K562 (cell line): ENCODE measurements around the gene CD14. TPM values are rescaled to one million over a fixed set of nuclear protein-coding genes. Genes with fewer than 3 reads are reported as not detected.

ENCODE experiments used
- ATAC-seq: fragments of 200-7000 bp; cut with Tn5 transposase; 3 replicates; pipeline ENCODE4 v1.9.1; 2020; ENCODE audit warnings: moderate library complexity
- BruUV-seq: library from RNA; stranded (reverse); fragments of 400-500 nt; replicated peaks from 2 replicates; lab custom pipeline; 2021; lab: Mats Ljungman, UMichigan
- CTCF ChIA-PET: fragments of 300-600 bp; formaldehyde crosslinking; extraction: SDS; loops from one replicate; lab custom pipeline; 2021; ENCODE audit warnings: low intra/inter-chr PET ratio; lab: Yijun Ruan, JAX
- POLR2A ChIA-PET: fragments of 300-600, 350-650 bp; sonication (Branson Sonifier 250); formaldehyde crosslinking; extraction: SDS; loops from one replicate; lab custom pipeline; 2021; ENCODE audit warnings: antibody characterized with exemption, inconsistent platforms; lab: Yijun Ruan, JAX
- DNase-seq, 4 experiments: peaks; one replicate each; pipeline versions ENCODE4 v3.0.0 to v3.0.0-alpha.2; 2011 to 2018; ENCODE audit warnings: low spot score in 3 of 4, mixed read lengths in 3 of 4; ENCODE audit errors: extremely low read depth in 1 of 4
- FAIRE-seq: peaks from 2 replicates; lab custom pipeline; 2011; peaks lifted over from hg19 to GRCh38; lab: Jason Lieb, UNC
- H2AFZ ChIP-seq: 2 replicates; pipeline ENCODE4 v1.6.0; 2011; ENCODE audit warnings: low read depth, low read length, control low read depth, inconsistent platforms
- H3K27ac ChIP-seq: fragments of 200-600 bp; 3 replicates; pipeline ENCODE4 v1.8.0; 2011; ENCODE audit warnings: low read depth, mild to moderate bottlenecking, control low read depth, inconsistent platforms, low read length, moderate library complexity, mixed read lengths; ENCODE audit errors: extremely low read depth
- H3K27me3 ChIP-seq, 2 experiments: fragments of 300-600 bp in 1 of 2; 2 replicates in 1 of 2; 3 replicates in 1 of 2; pipeline versions ENCODE4 v1.6.0 to v1.8.0; 2011; ENCODE audit warnings: inconsistent platforms in 2 of 2, low read length in 2 of 2, mild to moderate bottlenecking in 1 of 2, mixed read lengths in 1 of 2, moderate library complexity in 1 of 2; ENCODE audit not compliant: control insufficient read depth in 2 of 2, insufficient read depth in 2 of 2
- H3K36me3 ChIP-seq: fragments of 300-600 bp; 3 replicates; pipeline ENCODE4 v1.8.0; 2011; ENCODE audit warnings: mild to moderate bottlenecking, low read length, inconsistent platforms; ENCODE audit not compliant: control insufficient read depth, insufficient read depth
- H3K4me1 ChIP-seq, 2 experiments: fragments of 200-600 bp in 1 of 2; replicated peaks in 1 of 2; 2 replicates in 1 of 2; 3 replicates in 1 of 2; pipeline versions ENCODE4 v1.5.1 to v1.8.0; 2011; ENCODE audit warnings: inconsistent platforms in 2 of 2, low read length in 2 of 2, mild to moderate bottlenecking in 1 of 2, mixed read lengths in 1 of 2, moderate library complexity in 1 of 2; ENCODE audit not compliant: control insufficient read depth in 2 of 2, insufficient read depth in 2 of 2
- H3K4me2 ChIP-seq: 2 replicates; pipeline ENCODE4 v1.6.1; 2011; ENCODE audit warnings: low read length, control low read depth, inconsistent platforms, mixed read lengths; ENCODE audit not compliant: insufficient read depth
- H3K4me3 ChIP-seq: fragments of 200-600 bp; sonication (generic), shearing (Covaris generic); 2 replicates; pipeline ENCODE4 v1.5.1; 2016; ENCODE audit warnings: control low read depth, inconsistent platforms
- H3K79me2 ChIP-seq: fragments of 200-600 bp; 3 replicates; pipeline ENCODE4 v1.8.0; 2011; ENCODE audit warnings: low read length, inconsistent platforms; ENCODE audit not compliant: control insufficient read depth, insufficient read depth
- H3K9ac ChIP-seq, 2 experiments: 2 replicates each; pipeline versions ENCODE4 v1.6.0 to v1.6.1; 2011; ENCODE audit warnings: low read depth in 2 of 2, low read length in 2 of 2, control low read depth in 1 of 2, inconsistent platforms in 1 of 2, mild to moderate bottlenecking in 1 of 2, mixed read lengths in 1 of 2; ENCODE audit not compliant: insufficient read depth in 1 of 2
- H3K9me1 ChIP-seq: one replicate; pipeline ENCODE4 v1.6.0; 2011; ENCODE audit warnings: inconsistent platforms, mild to moderate bottlenecking, low read length, moderate library complexity; ENCODE audit not compliant: control insufficient read depth, insufficient read depth
- H3K9me3 ChIP-seq: replicated peaks from 2 replicates; pipeline ENCODE4 v1.5.1; 2011; ENCODE audit warnings: low read depth, low read length, inconsistent platforms; ENCODE audit not compliant: control insufficient read depth, insufficient read depth
- H4K20me1 ChIP-seq: replicated peaks from 2 replicates; pipeline ENCODE4 v1.6.1; 2011; ENCODE audit warnings: low read length, inconsistent platforms, mixed read lengths; ENCODE audit not compliant: control insufficient read depth, insufficient read depth
- CHD1 ChIP-seq: fragments of 200-600 bp; sonication (generic); IDR thresholded peaks from one replicate; pipeline ENCODE4 v1.6.1; 2012; ENCODE audit warnings: mild to moderate bottlenecking, moderate library complexity, low read length, inconsistent platforms
- FOXA3 ChIP-seq, 2 experiments: fragments of 450-650 bp in 1 of 2; sonication (generic) in 1 of 2; formaldehyde crosslinking; IDR thresholded peaks in 1 of 2; conservative IDR thresholded peaks in 1 of 2; 2 replicates each; pipeline versions ENCODE4 v1.4.0 to v1.8.0; 2020 to 2022; ENCODE audit warnings: mild to moderate bottlenecking in 2 of 2, missing genetic modification reagents in 1 of 2
- L3MBTL2 ChIP-seq: fragments of 450-650 bp; IDR thresholded peaks from 2 replicates; pipeline ENCODE4 v1.6.1; 2016; ENCODE audit warnings: mild to moderate bottlenecking, moderate library complexity
- STAG1 ChIP-seq: sonication (generic); formaldehyde crosslinking; IDR thresholded peaks from 2 replicates; pipeline ENCODE4 v1.5.0; 2020; ENCODE audit warnings: missing genetic modification reagents, borderline replicate concordance
- THRAP3 ChIP-seq: fragments of 450-650 bp; IDR thresholded peaks from 2 replicates; pipeline ENCODE4 v1.6.1; 2016; ENCODE audit warnings: mild to moderate bottlenecking, inconsistent platforms, borderline replicate concordance
- WGBS: fragments of 100-300 bp; shearing (Covaris generic); methylation state at CpG from one replicate; pipeline ENCODE4 v1.1.6; 2016; ENCODE audit warnings: low coverage, mixed read lengths; ENCODE audit not compliant: insufficient coverage; ENCODE audit errors: missing lambda C conversion rate; 5-methylcytosine and 5-hydroxymethylcytosine counted together
- in situ Hi-C: fragments of 300-500 bp; cut with MboI; formaldehyde crosslinking; loops from 4 replicates; pipeline ENCODE4 v1.15.0; 2018; ENCODE audit warnings: inconsistent platforms, mixed read lengths
- intact Hi-C: fragments of 100-400 bp; cut with micrococcal nuclease; formaldehyde crosslinking; loops from 2 replicates; pipeline ENCODE4 v1.14.2; 2022
- polyA plus RNA-seq, 8 experiments: library from polyadenylated mRNA; depleted of rRNA in 4 of 8; stranded (reverse) in 5 of 8; unstranded in 3 of 8; fragments of >200 nt; fragmentation: Nextera tagmentation in 2 of 8; fragmentation: Illumina TruSeq in 1 of 8; extraction: Ambion mirVana in 2 of 8; extraction: Trizol in 1 of 8; gene quantifications; 2 replicates each; pipeline versions ENCODE4 v1.2.1 to v1.2.3, GENCODE V29; 2011 to 2014; ENCODE audit warnings: inconsistent platforms in 1 of 8, missing spikeins in 1 of 8
- total RNA-seq, 7 experiments: library from RNA; depleted of rRNA in 6 of 7; stranded (reverse); fragments of >200 nt in 6 of 7; fragmentation: Illumina TruSeq in 2 of 7; extraction: Trizol in 2 of 7; gene quantifications; 2 replicates each; pipeline versions ENCODE4 v1.2.1 to v1.2.3, GENCODE V29; 2011 to 2021; ENCODE audit warnings: low replicate concordance in 1 of 7
- TF ChIP-seq, protein P1 (sequence below): fragments of 450-650 bp; IDR thresholded peaks from 2 replicates; pipeline ENCODE4 v1.7.1; 2018; ENCODE audit warnings: mild to moderate bottlenecking, low read depth; ENCODE audit not compliant: partially characterized antibody
- TF ChIP-seq, protein P2 (sequence below): fragments of 450-650 bp; IDR thresholded peaks from 2 replicates; pipeline ENCODE4 v1.6.1; 2016; ENCODE audit warnings: mild to moderate bottlenecking, moderate library complexity

Gene CD14
- total and polyA plus RNA-seq, 9 of the 15 experiments (the other 6 are each of a cell fraction or from before 2014, with no cell fraction given) = 0.07 to 0.47 (median 0.14) TPM; not detected in 2

DNA sequence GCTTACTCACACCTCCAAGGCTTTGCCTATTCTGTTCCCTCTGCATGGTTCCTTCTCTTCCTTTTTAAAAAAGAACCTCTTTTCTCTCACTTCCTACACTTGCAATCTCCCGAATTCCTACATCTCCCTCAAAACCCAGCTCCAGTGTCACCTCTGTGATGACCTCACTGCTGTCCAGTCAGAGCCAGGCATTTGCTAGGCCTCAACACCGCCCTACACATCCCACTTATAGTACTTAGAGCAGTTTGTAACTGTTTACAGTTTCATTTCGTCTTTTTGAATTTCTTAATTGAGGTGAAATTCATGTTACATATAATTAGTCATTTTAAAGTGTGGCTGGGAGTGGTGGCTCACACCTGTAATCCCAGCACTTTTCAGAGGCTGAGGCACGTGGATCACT, 30.8 kb downstream of the CD14 start:
- ATAC-seq (no peak), DNase-seq (no peak), FAIRE-seq (no peak)
- H4K20me1 ChIP-seq = no peaks in the 10 kb centered on the region
- no peak overlapping the region for H3K9ac ChIP-seq
- no peaks in the 10 kb centered on the region for H3K27me3 ChIP-seq
- no peaks in the 10 kb centered on the region for H3K79me2 ChIP-seq
- H3K9me1 ChIP-seq = no peaks in the 10 kb centered on the region
- 27% methylated on average over 4 of the region's 4 CpGs for WGBS
- no peaks in the 10 kb centered on the region for H3K36me3 ChIP-seq
- no peak overlapping the region for H3K4me3 ChIP-seq
- in situ Hi-C loops (no loop called here), intact Hi-C loops (no loop called here)
- CTCF ChIA-PET = no interaction called here
- no peak overlapping the region for H3K4me2 ChIP-seq
- H3K4me1 ChIP-seq = no peaks in the 10 kb centered on the region
- no peaks in the 10 kb centered on the region for H3K9me3 ChIP-seq
- H2AFZ ChIP-seq = no peak overlapping the region
- H3K27ac ChIP-seq = no peak overlapping the region
- no peak for TF ChIP-seq FOXA3 (CRISPR knock-in tag; conservative IDR thresholded peaks at IDR 0.05 in 1 of 2, IDR thresholded peaks at IDR 0.05 in 1 of 2)
- no peak for TF ChIP-seq CHD1
- TF ChIP-seq, protein P1, sequence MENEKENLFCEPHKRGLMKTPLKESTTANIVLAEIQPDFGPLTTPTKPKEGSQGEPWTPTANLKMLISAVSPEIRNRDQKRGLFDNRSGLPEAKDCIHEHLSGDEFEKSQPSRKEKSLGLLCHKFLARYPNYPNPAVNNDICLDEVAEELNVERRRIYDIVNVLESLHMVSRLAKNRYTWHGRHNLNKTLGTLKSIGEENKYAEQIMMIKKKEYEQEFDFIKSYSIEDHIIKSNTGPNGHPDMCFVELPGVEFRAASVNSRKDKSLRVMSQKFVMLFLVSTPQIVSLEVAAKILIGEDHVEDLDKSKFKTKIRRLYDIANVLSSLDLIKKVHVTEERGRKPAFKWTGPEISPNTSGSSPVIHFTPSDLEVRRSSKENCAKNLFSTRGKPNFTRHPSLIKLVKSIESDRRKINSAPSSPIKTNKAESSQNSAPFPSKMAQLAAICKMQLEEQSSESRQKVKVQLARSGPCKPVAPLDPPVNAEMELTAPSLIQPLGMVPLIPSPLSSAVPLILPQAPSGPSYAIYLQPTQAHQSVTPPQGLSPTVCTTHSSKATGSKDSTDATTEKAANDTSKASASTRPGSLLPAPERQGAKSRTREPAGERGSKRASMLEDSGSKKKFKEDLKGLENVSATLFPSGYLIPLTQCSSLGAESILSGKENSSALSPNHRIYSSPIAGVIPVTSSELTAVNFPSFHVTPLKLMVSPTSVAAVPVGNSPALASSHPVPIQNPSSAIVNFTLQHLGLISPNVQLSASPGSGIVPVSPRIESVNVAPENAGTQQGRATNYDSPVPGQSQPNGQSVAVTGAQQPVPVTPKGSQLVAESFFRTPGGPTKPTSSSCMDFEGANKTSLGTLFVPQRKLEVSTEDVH = no peak
- TF ChIP-seq, protein P2, sequence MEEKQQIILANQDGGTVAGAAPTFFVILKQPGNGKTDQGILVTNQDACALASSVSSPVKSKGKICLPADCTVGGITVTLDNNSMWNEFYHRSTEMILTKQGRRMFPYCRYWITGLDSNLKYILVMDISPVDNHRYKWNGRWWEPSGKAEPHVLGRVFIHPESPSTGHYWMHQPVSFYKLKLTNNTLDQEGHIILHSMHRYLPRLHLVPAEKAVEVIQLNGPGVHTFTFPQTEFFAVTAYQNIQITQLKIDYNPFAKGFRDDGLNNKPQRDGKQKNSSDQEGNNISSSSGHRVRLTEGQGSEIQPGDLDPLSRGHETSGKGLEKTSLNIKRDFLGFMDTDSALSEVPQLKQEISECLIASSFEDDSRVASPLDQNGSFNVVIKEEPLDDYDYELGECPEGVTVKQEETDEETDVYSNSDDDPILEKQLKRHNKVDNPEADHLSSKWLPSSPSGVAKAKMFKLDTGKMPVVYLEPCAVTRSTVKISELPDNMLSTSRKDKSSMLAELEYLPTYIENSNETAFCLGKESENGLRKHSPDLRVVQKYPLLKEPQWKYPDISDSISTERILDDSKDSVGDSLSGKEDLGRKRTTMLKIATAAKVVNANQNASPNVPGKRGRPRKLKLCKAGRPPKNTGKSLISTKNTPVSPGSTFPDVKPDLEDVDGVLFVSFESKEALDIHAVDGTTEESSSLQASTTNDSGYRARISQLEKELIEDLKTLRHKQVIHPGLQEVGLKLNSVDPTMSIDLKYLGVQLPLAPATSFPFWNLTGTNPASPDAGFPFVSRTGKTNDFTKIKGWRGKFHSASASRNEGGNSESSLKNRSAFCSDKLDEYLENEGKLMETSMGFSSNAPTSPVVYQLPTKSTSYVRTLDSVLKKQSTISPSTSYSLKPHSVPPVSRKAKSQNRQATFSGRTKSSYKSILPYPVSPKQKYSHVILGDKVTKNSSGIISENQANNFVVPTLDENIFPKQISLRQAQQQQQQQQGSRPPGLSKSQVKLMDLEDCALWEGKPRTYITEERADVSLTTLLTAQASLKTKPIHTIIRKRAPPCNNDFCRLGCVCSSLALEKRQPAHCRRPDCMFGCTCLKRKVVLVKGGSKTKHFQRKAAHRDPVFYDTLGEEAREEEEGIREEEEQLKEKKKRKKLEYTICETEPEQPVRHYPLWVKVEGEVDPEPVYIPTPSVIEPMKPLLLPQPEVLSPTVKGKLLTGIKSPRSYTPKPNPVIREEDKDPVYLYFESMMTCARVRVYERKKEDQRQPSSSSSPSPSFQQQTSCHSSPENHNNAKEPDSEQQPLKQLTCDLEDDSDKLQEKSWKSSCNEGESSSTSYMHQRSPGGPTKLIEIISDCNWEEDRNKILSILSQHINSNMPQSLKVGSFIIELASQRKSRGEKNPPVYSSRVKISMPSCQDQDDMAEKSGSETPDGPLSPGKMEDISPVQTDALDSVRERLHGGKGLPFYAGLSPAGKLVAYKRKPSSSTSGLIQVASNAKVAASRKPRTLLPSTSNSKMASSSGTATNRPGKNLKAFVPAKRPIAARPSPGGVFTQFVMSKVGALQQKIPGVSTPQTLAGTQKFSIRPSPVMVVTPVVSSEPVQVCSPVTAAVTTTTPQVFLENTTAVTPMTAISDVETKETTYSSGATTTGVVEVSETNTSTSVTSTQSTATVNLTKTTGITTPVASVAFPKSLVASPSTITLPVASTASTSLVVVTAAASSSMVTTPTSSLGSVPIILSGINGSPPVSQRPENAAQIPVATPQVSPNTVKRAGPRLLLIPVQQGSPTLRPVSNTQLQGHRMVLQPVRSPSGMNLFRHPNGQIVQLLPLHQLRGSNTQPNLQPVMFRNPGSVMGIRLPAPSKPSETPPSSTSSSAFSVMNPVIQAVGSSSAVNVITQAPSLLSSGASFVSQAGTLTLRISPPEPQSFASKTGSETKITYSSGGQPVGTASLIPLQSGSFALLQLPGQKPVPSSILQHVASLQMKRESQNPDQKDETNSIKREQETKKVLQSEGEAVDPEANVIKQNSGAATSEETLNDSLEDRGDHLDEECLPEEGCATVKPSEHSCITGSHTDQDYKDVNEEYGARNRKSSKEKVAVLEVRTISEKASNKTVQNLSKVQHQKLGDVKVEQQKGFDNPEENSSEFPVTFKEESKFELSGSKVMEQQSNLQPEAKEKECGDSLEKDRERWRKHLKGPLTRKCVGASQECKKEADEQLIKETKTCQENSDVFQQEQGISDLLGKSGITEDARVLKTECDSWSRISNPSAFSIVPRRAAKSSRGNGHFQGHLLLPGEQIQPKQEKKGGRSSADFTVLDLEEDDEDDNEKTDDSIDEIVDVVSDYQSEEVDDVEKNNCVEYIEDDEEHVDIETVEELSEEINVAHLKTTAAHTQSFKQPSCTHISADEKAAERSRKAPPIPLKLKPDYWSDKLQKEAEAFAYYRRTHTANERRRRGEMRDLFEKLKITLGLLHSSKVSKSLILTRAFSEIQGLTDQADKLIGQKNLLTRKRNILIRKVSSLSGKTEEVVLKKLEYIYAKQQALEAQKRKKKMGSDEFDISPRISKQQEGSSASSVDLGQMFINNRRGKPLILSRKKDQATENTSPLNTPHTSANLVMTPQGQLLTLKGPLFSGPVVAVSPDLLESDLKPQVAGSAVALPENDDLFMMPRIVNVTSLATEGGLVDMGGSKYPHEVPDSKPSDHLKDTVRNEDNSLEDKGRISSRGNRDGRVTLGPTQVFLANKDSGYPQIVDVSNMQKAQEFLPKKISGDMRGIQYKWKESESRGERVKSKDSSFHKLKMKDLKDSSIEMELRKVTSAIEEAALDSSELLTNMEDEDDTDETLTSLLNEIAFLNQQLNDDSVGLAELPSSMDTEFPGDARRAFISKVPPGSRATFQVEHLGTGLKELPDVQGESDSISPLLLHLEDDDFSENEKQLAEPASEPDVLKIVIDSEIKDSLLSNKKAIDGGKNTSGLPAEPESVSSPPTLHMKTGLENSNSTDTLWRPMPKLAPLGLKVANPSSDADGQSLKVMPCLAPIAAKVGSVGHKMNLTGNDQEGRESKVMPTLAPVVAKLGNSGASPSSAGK = peak; percentile 49; the same call in 1 of the 2 replicates
- TF ChIP-seq L3MBTL2 = peak; percentile 40; the same call in 1 of the 2 replicates
- no peak for TF ChIP-seq STAG1 (CRISPR knock-in tag)
- TF ChIP-seq THRAP3 = no peak
- POLR2A ChIA-PET = interaction anchor here (0.6 to 1.0 kb wide), 2 partner anchors 35 to 38 kb away, joined by 3 read pairs; partner anchors contain the start of gene APBB3
- BruUV-seq = no TSS peak
